ENCODE data around the gene GTPBP4. TPM values are rescaled to one million over a fixed set of nuclear protein-coding genes. Genes with fewer than 3 reads are reported as not detected.

Gene GTPBP4
- total RNA-seq, 1 experiment from 2014 or later = 97.4 TPM

DNA sequence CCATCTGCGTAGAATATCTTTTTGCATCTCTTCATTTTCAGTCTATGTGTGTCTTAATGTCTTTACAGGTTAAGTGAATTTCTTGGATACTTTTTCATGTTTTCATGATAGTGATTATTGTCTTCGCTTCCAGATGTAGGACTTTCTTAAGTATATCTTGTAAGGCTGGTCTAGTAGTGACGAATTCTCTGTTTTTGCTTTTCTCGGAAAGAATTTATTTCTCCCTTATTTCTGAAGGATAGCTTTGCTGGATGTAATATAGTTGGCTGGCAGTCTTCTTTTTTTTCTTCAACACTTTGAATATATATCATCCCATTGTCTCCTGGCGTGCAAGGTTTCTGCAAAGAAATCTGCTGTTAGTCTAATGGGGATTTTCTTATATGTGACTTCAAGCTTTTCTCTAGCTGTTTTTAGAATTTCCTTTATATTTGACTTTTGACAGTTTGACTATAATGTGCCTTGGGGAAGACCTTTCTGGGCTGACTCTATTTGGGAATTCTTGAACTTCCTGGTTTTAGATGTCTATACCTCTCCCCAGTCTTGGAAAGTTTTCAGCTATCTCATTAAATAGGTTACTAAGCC lies 14.3 kb downstream of the GTPBP4 start:
- TF ChIP-seq ZNF317 (CRISPR knock-in tag; IDR thresholded peaks at IDR 0.05; ENCODE audit: borderline replicate concordance, low read depth) = 0 out of 2 replicates have a peak, but pooled peaks have one; percentile 61
- TF ChIP-seq, protein P1, sequence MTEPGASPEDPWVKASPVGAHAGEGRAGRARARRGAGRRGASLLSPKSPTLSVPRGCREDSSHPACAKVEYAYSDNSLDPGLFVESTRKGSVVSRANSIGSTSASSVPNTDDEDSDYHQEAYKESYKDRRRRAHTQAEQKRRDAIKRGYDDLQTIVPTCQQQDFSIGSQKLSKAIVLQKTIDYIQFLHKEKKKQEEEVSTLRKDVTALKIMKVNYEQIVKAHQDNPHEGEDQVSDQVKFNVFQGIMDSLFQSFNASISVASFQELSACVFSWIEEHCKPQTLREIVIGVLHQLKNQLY (CRISPR knock-in tag; IDR thresholded peaks at IDR 0.05) = no peak
- ATAC-seq (no peak), DNase-seq (ENCODE audit: low spot score) (no peak)
- Mint-ChIP-seq H3K4me3 (no peak overlapping the region), H3K4me1 (no peaks in the 10 kb centered on the region), H3K27me3 (ENCODE audit: low read depth) (no peaks in the 10 kb centered on the region), H3K9me3 (no peaks in the 10 kb centered on the region), H3K27ac (no peak overlapping the region), H3K36me3 (peaks cover 90% of the 10 kb centered on the region)
- ChIA-PET CTCF (no interaction called here), POLR2A (no interaction called here)

DNA sequence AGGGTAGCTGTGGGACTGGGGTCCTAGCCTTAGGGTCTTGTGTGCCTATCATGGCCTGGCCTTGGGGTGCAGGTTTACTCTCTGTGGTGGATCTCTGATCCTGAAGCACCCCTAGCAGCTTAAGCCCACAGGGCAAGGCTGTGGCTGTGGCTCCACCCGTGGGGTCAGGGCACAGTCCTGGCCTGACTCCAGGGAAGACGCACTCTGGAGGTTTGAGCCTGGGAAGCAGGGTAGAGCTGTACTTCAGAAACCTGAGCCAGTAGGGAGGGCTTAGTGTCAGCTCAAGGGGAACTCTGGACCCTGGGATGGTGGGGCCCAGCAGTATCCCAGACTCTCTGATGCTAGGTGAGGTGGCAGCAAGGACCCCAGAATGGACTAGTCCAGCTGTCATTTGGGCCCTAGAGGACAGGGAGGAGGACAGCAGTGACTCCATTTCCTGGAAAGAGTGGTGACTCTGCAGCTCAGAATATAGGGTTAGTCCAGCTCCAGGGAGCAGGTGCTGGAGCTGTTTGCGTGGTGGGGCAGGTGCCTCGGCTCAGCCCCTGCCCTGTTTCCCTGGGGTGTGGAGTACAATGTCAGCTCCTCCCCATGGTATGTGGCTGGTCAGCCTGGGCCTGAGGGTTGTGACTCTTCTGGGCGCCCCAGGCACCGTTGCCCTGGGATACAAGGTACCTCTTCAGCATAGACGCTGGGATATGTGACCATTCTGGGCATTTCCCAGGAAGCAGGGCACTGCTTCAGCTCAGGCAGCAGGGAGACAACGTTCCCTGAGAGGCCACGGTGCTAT lies 15.8 kb downstream of the GTPBP4 start:
- TF ChIP-seq, protein P2, sequence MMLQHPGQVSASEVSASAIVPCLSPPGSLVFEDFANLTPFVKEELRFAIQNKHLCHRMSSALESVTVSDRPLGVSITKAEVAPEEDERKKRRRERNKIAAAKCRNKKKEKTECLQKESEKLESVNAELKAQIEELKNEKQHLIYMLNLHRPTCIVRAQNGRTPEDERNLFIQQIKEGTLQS (CRISPR knock-in tag; conservative IDR thresholded peaks at IDR 0.05) = no peak
- TF ChIP-seq TEAD4 (CRISPR knock-in tag; IDR thresholded peaks at IDR 0.05) (no peak), GTF2I (CRISPR knock-in tag; conservative IDR thresholded peaks at IDR 0.05) (no peak), CREB1 (CRISPR knock-in tag; IDR thresholded peaks at IDR 0.05) (no peak), ZNF416 (CRISPR knock-in tag; IDR thresholded peaks at IDR 0.05) (no peak), FOXP1 (CRISPR knock-in tag; IDR thresholded peaks at IDR 0.05; ENCODE audit: borderline replicate concordance) (no peak), ZBTB21 (CRISPR knock-in tag; IDR thresholded peaks at IDR 0.05; ENCODE audit: borderline replicate concordance) (no peak), FOXK1 (CRISPR knock-in tag; IDR thresholded peaks at IDR 0.05) (no peak)
- TF ChIP-seq, protein P3, sequence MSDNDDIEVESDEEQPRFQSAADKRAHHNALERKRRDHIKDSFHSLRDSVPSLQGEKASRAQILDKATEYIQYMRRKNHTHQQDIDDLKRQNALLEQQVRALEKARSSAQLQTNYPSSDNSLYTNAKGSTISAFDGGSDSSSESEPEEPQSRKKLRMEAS (CRISPR knock-in tag; IDR thresholded peaks at IDR 0.05) = no peak
- TF ChIP-seq, protein P4, sequence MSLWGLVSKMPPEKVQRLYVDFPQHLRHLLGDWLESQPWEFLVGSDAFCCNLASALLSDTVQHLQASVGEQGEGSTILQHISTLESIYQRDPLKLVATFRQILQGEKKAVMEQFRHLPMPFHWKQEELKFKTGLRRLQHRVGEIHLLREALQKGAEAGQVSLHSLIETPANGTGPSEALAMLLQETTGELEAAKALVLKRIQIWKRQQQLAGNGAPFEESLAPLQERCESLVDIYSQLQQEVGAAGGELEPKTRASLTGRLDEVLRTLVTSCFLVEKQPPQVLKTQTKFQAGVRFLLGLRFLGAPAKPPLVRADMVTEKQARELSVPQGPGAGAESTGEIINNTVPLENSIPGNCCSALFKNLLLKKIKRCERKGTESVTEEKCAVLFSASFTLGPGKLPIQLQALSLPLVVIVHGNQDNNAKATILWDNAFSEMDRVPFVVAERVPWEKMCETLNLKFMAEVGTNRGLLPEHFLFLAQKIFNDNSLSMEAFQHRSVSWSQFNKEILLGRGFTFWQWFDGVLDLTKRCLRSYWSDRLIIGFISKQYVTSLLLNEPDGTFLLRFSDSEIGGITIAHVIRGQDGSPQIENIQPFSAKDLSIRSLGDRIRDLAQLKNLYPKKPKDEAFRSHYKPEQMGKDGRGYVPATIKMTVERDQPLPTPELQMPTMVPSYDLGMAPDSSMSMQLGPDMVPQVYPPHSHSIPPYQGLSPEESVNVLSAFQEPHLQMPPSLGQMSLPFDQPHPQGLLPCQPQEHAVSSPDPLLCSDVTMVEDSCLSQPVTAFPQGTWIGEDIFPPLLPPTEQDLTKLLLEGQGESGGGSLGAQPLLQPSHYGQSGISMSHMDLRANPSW (CRISPR knock-in tag; conservative IDR thresholded peaks at IDR 0.05; ENCODE audit: low read depth) = no peak
- TF ChIP-seq, protein P5, sequence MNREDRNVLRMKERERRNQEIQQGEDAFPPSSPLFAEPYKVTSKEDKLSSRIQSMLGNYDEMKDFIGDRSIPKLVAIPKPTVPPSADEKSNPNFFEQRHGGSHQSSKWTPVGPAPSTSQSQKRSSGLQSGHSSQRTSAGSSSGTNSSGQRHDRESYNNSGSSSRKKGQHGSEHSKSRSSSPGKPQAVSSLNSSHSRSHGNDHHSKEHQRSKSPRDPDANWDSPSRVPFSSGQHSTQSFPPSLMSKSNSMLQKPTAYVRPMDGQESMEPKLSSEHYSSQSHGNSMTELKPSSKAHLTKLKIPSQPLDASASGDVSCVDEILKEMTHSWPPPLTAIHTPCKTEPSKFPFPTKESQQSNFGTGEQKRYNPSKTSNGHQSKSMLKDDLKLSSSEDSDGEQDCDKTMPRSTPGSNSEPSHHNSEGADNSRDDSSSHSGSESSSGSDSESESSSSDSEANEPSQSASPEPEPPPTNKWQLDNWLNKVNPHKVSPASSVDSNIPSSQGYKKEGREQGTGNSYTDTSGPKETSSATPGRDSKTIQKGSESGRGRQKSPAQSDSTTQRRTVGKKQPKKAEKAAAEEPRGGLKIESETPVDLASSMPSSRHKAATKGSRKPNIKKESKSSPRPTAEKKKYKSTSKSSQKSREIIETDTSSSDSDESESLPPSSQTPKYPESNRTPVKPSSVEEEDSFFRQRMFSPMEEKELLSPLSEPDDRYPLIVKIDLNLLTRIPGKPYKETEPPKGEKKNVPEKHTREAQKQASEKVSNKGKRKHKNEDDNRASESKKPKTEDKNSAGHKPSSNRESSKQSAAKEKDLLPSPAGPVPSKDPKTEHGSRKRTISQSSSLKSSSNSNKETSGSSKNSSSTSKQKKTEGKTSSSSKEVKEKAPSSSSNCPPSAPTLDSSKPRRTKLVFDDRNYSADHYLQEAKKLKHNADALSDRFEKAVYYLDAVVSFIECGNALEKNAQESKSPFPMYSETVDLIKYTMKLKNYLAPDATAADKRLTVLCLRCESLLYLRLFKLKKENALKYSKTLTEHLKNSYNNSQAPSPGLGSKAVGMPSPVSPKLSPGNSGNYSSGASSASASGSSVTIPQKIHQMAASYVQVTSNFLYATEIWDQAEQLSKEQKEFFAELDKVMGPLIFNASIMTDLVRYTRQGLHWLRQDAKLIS (CRISPR knock-in tag; IDR thresholded peaks at IDR 0.05; ENCODE audit: borderline replicate concordance) = no peak
- TF ChIP-seq, protein P6, sequence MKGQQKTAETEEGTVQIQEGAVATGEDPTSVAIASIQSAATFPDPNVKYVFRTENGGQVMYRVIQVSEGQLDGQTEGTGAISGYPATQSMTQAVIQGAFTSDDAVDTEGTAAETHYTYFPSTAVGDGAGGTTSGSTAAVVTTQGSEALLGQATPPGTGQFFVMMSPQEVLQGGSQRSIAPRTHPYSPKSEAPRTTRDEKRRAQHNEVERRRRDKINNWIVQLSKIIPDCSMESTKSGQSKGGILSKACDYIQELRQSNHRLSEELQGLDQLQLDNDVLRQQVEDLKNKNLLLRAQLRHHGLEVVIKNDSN (CRISPR knock-in tag; IDR thresholded peaks at IDR 0.05) = no peak
- TF ChIP-seq, protein P7, sequence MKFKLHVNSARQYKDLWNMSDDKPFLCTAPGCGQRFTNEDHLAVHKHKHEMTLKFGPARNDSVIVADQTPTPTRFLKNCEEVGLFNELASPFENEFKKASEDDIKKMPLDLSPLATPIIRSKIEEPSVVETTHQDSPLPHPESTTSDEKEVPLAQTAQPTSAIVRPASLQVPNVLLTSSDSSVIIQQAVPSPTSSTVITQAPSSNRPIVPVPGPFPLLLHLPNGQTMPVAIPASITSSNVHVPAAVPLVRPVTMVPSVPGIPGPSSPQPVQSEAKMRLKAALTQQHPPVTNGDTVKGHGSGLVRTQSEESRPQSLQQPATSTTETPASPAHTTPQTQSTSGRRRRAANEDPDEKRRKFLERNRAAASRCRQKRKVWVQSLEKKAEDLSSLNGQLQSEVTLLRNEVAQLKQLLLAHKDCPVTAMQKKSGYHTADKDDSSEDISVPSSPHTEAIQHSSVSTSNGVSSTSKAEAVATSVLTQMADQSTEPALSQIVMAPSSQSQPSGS (CRISPR knock-in tag; IDR thresholded peaks at IDR 0.05; ENCODE audit: borderline replicate concordance, low read depth) = no peak
- Mint-ChIP-seq H3K36me3 (peaks cover 90% of the 10 kb centered on the region), H3K9me3 (no peaks in the 10 kb centered on the region), H3K4me1 (no peaks in the 10 kb centered on the region), H3K27me3 (ENCODE audit: low read depth) (no peaks in the 10 kb centered on the region), H3K27ac (no peak overlapping the region), H3K4me3 (no peak overlapping the region)
- DNase-seq (ENCODE audit: low spot score) = no peak
- no peak for ATAC-seq
- ChIA-PET CTCF (no interaction called here), POLR2A (no interaction called here)

All from WTC11 (cell line).